H4 (cell line): ENCODE results near the gene PTGES3L. TPM values are rescaled to one million over a fixed set of nuclear protein-coding genes. Genes with fewer than 3 reads are reported as not detected.
"Not testable (repeated sequence)": the region's sequence is repeated elsewhere in the genome, so short reads cannot be mapped to it uniquely, and the experiment has no call there.

Experiments
- DNase-seq: peaks from one replicate; pipeline ENCODE4 v3.0.0-alpha.2; 2015; ENCODE audit warnings: low spot score
- total RNA-seq: library from RNA; depleted of rRNA; stranded (reverse); fragments of >200 nt; shearing (Covaris generic); gene quantifications from 2 replicates; pipeline ENCODE4 v1.2.3, GENCODE V29; 2014

PTGES3L gene
- total RNA-seq, 1 experiment from 2014 or later, result 0.19 TPM

DNA sequence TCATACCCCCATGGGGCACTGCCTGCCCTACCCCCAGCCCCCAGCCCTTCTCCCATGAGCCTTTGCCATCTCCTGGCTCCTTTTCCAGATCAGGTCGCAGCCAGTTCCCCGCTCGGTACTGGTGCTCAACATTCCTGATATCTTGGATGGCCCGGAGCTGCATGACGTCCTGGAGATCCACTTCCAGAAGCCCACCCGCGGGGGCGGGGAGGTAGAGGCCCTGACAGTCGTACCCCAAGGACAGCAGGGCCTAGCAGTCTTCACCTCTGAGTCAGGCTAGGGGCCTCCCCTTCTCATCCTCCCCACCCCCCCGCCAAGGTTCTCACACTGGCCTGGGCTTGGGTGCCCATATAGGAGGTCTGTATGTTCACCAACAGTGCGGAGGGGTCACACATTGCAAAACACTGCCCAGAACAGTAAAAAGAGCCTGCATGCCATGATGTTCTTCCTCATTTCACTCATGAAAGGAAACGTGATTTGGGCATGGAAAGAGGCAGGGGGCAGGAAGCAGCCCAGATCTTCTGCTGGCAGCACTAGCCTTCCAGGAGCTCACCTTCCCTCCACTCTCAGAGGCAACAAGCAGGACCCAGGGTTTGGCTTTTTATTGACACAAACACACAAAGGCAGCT is 34.3 kb upstream of the PTGES3L start:
- DNase-seq, result no peak

- DNase-seq, result no peak
These were observed 33.4 kb upstream of the PTGES3L start for GRCh38 chr17:43013296-43013695.

GRCh38 chr17:43011728-43012472 is 32.0 kb upstream of the PTGES3L start:
- DNase-seq, result no peak

- DNase-seq, result no peak
These were observed 30.9 kb upstream of the PTGES3L start for GRCh38 chr17:43010667-43011308.

DNA sequence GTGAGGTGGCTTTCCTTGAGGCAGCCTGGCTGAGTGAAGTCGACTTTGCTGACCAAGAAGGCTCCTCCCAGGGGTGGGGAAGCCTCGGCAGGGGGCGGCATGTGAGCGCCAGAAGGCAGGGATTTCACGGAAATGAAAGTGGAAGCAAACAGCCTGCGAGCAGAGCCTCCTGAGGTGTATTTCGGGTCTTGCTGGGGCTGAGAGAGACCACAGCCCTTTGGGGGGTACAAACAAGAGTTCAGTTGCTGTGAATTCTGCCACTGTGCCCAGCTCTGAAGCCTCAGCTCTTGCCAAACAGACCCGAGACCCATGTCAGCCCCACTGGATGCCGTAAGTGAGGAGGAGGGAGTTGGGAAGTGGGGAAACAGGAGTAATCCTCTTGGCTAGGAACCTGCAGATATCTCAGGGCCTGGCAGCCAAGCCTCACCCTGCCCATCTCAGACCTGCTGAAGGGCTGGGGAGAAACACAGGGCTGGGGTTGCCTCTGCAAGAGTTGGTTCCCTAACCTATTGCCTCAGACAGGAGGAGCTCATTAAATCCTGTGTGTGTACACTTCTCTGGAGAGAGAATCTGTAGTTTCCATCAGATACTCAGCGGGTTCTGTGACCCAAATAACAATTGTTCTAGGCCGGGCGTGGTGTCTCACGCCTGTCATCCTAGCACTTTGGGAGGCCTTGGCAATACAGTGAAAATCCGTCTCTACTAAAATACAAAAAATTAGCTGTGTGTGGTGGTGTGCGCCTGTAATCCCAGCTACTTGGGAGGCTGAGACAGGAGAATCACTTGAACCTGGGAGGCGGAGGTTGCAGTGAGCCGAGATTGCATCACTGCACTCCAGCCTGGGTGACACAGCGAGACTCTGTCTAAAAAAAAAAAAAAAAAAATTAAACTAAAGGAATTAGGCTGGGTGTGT is 27.0 kb upstream of the PTGES3L start, which contains the start of gene IFI35:
TSS of gene IFI35 (plus strand) at position 146 of the 913 bp plus-strand sequence. CDS start at position 310, 164 bp downstream.
- peak; percentile 87 for DNase-seq

GRCh38 chr17:43003542-43004172 is 23.8 kb upstream of the PTGES3L start:
- peak; percentile 73 for DNase-seq

DNA sequence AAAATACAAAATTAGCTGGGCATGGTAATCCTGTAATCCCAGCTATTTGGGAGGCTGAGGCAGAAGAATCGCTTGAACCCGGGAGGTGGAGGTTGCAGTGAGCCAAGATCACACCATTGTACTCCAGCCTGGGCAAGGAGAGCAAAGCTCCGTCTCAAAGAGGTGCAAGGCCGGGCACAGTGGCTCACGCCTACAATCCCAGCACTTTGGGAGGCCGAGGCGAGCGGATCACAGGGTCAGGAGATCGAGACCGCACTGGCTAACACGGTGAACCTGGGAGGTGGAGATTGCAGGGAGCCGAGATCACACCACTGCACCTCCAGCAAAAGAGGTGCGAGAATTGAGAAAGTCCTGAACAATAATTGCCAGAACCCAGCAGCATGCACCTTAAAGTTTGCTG is 21.0 kb upstream of the PTGES3L start:
- not testable (repeated sequence) for DNase-seq

DNA sequence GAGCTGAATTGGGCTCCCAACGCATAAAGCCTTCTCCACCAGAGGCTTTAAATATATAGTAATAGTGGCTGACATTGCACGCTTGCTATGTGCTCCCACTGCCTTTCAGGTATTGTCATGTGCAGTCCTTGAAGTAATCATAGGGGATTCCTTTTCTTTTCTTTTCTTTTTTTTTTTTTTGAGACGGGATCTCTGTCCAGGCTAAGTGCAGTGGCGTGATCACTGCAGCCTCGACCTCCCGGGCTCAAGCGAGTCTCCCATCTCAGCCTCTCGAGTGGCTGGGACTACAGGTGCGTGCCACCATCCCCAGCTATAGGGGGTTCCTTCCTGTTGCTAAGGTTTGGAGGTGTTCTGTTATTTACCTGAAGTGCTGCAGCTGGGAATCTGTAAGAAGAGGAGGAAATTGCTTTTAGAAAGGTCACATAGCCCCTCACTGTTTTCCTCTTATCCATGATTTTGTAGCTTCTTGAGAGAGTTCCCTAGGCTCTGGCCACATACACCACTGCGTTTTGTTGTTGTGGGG is 19.2 kb upstream of the PTGES3L start:
- DNase-seq, result no peak

- DNase-seq, result peak; percentile 100
These were observed 18.4 kb upstream of the PTGES3L start, which contains the start of gene RPL27 for GRCh38 chr17:42997984-42998938. Gene RPL27, plus strand, starts transcription at chr17:42998419. Its CDS starts 332 bp downstream, at chr17:42998751.

DNA sequence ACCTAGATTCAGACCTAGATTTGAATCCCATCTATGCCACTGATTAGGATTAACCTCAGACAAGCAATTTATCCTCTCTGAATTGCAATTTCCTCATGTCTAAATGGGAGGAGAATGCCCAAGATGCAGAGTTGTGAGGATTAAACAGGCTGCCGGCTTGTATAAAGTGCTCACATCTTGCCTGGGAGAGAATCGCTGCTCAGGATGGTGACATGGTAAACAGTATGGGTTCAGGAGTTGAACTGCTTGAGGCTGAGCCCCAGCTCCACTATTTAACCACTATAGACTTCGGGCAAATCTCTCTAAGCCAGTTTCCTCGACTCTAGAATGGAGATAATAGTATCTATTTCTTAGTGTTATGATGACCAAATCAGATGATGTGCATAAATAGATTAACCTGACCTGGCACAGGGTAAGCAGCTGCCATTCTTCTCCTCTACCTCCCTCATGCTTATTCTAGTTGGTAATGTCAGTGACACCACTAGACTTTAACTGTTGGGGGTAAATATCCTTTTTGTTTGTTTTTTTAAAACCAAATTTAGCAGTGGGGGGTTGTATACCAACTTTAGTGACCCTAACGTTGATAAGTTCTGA is 17.6 kb upstream of the PTGES3L start:
- no peak for DNase-seq

GRCh38 chr17:42993913-42994312 is 14.0 kb upstream of the PTGES3L start:
- not testable (repeated sequence) for DNase-seq

GRCh38 chr17:42992872-42993271 is 13.0 kb upstream of the PTGES3L start:
- no peak for DNase-seq

DNA sequence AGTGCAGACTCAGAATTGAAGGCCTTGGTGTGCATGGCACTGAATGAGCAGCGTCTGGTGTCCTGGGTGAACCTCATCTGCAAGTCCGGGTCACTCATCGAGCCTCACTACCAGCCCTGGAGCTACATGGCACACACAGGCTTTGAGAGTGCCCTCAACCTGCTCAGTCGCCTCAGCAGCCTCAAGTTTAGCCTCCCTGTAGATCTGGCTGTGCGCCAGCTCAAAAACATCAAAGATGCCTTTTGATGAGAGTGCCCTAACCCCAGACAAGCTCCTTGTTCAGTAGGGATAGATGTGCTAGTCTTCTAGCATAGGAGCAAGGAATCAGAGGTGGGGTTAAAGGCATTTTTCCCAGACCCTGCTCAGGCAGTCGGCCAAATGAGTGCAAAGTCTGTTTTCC is 11.6 kb upstream of the PTGES3L start:
- no peak for DNase-seq

- no peak for DNase-seq
These were observed 10.1 kb upstream of the PTGES3L start for GRCh38 chr17:42989726-42990652.

DNA sequence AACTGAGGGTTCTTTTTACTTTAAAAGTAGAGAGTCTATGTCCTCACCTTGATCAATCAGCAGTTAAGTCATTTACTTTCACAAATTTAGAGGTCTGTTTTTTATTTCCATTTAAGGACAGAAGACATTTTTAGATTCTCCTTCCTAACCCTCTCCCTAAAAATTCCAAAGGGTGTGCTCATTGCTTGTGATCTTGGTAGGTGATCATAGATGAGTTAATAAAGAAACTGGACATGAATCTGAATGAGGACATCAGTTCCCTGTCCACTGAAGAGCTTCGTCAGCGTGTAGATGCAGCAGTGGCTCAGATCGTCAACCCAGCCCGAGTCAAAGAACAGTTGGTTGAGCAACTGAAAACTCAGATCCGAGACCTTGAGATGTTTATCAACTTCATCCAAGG is 9.3 kb upstream of the PTGES3L start:
- no peak for DNase-seq

- no peak for DNase-seq
These were observed 5.3 kb upstream of the PTGES3L start for GRCh38 chr17:42985225-42985624.

GRCh38 chr17:42982266-42982665 is 2.4 kb upstream of the PTGES3L start:
- no peak for DNase-seq

DNA sequence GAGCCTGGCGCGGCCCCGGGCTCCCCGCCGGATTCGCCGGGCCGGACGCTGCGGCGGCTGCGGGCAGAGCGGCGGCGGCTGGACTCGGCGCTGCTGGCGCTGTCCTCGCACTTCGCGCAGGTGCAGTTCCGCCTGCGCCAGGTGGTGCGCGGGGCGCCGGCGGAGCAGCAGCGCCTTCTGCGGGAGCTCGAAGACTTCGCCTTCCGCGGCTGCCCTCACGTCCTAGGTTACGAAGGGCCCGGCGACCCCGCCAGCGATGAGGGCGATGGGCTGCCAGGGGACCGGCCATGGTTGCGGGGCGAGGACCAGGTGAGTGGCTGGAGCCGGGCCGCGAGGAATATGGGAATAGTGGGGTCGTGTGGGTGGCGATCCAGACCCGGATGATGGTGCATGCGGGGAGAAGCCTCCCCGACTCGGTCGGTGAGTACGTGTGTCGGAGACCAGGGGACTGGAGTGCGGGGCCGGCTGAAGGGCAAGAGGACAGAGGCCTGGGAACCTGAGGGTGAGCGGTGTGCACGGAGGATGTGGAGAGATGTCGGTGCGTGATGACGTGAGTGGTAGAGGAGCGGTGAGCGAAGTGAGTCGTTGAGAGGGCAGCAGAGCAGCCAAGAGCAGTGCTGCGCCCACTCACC is 1.0 kb upstream of the PTGES3L start:
- peak; percentile 54 for DNase-seq
